ENCODE results near the gene CAVIN4.

- TF ChIP-seq PBX3 (CRISPR knock-in tag; IDR thresholded peaks at IDR 0.05) (no peak), CTCF (tag by site-specific recombination; IDR thresholded peaks at IDR 0.05) (no peak), ZNF580 (tag by site-specific recombination; IDR thresholded peaks at IDR 0.05) (no peak), ZNF624 (tag by site-specific recombination; IDR thresholded peaks at IDR 0.05) (no peak), ELK4 (IDR thresholded peaks at IDR 0.05; ENCODE audit: borderline replicate concordance, low read depth, low read length) (no peak), ZNF398 (tag by site-specific recombination; IDR thresholded peaks at IDR 0.05) (no peak)
Observed at GRCh38 chr9:100575765-100576386, 2.0 kb upstream of the CAVIN4 start.
